ENCODE data around the gene ACYP2.
"Not testable (repeated sequence)": the region's sequence is repeated elsewhere in the genome, so short reads cannot be mapped to it uniquely, and the experiment has no call there.

DNA sequence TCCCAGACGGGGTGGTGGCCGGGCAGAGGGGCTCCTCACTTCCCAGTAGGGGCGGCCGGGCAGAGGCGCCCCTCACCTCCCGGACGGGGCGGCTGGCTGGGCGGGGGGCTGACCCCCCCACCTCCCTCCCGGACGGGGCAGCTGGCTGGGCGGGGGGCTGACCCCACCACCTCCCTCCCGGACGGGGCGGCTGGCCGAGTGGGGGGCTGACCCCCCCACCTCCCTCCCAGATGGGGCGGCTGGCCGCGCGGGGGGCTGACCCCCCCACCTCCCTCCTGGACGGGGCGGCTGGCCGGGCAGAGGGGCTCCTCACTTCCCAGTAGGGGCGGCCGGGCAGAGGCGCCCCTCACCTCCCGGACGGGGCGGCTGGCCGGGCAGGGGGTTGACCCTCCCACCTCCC, 20.0 kb upstream of the ACYP2 start:
- TF ChIP-seq, protein P1, sequence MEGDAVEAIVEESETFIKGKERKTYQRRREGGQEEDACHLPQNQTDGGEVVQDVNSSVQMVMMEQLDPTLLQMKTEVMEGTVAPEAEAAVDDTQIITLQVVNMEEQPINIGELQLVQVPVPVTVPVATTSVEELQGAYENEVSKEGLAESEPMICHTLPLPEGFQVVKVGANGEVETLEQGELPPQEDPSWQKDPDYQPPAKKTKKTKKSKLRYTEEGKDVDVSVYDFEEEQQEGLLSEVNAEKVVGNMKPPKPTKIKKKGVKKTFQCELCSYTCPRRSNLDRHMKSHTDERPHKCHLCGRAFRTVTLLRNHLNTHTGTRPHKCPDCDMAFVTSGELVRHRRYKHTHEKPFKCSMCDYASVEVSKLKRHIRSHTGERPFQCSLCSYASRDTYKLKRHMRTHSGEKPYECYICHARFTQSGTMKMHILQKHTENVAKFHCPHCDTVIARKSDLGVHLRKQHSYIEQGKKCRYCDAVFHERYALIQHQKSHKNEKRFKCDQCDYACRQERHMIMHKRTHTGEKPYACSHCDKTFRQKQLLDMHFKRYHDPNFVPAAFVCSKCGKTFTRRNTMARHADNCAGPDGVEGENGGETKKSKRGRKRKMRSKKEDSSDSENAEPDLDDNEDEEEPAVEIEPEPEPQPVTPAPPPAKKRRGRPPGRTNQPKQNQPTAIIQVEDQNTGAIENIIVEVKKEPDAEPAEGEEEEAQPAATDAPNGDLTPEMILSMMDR (conservative IDR thresholded peaks at IDR 0.05; ENCODE audit: low read length) = not testable (repeated sequence)
- not testable (repeated sequence) for TF ChIP-seq EZH2phosphoT487 (IDR thresholded peaks at IDR 0.05; ENCODE audit: borderline replicate concordance)
